Femur (tissue), 1 donor: ENCODE results near the gene UBQLN4.
A peak's percentile ranks its signal among the peaks of the same experiment; 100 is the strongest.
"Not testable (repeated sequence)": the region's sequence is repeated elsewhere in the genome, so short reads cannot be mapped to it uniquely, and the experiment has no call there.

ENCODE experiments used
- DNase-seq: peaks from one replicate; pipeline ENCODE4 v3.0.0-alpha.2; 2017

UBQLN4 gene

DNA sequence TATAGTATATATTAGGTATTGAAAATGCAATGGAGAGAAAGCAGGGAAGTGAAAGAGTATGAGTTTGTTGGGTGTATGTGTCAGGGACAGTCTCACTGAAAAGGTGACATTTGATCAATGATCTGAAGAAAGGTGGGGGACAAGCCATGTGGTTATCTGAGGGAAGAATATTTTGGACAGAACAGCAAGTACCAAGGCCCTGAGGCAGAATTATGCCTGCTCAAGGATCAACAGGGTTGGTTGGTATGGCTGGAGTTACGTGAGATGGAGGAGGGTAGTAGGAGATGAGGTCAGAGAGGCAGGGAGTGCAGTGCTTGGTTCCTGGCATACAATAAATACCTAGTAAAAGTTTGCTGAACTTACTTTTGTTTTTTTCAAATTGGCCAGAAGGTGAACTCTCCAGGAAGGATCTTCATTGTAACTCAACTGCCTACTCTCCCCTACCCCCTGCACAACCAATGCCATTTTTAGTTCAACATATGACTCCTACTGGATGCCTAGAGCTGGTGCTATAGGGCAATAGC lies 2.8 kb upstream of the UBQLN4 start:
- DNase-seq, result no peak

DNA sequence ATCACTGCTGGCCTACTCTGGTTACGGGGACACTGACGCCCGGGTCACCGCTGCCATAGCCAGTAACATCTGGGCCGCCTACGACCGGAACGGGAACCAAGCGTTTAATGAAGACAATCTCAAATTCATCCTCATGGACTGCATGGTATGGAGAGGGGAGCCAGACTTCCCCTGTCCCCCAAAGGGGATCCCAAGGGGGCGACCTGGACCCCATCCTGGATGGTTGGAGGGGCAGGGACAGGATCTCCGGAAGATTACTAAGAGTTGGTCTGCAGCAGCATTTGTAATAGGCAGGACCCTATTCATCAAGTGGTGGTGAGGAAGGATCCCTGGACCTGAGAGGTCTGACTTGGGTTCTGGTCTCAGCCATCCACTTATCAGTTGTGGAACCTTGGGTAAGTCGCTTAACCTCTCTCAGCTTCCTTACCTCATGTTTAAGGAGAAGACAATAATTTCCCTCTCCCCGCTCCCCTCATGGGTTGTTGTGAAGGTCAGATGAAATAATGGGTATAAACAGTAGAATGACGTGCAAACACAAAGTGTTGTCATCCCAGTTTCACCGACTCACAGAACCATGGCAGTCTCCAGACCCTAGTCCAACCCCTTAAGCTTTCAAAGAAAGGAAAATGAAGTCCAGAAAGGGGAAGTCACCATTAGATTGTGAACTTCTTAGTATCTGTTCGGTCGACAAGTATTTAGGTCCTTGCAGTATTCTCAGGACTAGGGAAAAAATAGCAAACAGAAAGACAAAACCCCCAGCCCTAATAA lies 1.9 kb upstream of the UBQLN4 start:
- no peak for DNase-seq

DNA sequence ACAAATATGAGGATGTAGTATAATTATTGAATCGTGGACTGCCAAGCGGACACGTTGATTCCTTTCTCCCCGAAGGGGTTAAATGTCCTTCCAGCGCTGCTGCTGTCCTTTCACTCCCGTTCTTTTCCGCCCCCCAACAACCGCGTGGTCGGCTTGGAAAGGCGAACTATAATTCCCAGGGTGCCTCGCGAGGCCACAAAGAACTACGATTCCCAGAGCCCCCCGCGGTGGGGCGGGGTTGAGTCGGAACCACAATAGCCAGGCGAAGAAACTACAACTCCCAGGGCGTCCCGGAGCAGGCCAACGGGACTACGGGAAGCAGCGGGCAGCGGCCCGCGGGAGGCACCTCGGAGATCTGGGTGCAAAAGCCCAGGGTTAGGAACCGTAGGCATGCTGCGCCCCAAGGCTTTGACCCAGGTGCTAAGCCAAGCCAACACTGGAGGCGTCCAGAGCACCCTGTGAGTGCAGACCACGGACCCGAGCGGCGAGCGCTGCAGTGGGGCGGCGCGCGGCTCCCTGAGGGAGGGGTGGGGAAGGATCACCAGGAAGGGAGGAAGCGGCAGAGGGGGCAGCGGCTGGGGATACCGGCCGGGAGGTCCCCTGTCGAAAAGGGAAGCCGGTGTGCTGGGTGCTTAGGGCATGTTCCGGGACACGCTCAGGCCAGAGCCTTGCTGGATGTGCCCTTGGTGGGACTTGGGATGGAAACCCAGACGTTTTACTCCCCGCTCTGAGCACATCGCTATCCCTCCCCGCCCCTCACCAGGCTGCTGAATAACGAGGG lies 1.1 kb upstream of the UBQLN4 start, which contains the start of gene LAMTOR2:
Gene LAMTOR2 (plus strand): TSS at position 283 of the 781 bp plus-strand sequence. CDS start 108 bp downstream, at position 391.
- DNase-seq, result peak; percentile 99

DNA sequence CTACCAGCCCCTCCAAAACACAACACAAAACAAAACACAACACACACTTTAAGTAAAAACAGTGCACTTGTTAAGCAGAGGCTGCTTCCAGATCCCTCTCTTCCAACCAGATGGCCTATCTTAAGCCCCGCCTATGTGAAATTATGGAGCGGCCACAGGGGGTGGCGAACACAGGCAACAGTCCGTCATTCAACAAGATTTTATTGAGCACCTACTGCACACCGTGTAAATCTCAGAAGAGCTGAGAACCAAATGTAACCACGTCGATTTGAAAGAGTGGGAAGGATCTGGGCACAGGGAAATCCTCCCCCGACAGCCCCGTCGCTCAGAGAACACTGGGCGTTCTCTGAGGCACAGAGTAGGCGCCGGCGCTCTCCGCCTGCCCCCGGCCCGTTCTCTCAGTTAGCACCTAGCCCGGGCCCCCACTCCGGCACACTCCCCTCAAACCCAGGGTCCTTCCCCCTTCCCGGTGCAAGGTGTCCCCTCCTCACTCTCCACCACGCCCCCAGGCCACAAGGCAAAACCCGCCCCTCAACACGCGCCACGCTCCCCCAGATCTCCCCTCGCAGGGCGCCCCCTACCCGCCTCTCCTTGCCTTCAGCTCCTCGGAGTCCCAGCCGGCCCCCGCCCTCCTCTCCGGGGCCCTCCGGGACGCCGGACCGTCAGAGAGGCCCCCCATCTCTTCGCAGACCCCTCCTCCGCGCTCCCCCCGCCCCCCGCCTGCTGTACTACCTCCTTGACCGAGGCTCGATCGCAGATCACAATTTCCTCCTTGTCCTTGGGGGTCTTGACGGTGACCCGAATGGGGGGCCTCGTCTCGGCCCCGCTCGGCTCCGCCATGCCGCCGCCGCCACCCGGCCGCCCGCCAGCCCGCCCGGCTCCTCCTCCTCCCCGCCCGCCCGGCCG lies 483 bp downstream of the UBQLN4 start:
- DNase-seq, result peak; percentile 83

DNA sequence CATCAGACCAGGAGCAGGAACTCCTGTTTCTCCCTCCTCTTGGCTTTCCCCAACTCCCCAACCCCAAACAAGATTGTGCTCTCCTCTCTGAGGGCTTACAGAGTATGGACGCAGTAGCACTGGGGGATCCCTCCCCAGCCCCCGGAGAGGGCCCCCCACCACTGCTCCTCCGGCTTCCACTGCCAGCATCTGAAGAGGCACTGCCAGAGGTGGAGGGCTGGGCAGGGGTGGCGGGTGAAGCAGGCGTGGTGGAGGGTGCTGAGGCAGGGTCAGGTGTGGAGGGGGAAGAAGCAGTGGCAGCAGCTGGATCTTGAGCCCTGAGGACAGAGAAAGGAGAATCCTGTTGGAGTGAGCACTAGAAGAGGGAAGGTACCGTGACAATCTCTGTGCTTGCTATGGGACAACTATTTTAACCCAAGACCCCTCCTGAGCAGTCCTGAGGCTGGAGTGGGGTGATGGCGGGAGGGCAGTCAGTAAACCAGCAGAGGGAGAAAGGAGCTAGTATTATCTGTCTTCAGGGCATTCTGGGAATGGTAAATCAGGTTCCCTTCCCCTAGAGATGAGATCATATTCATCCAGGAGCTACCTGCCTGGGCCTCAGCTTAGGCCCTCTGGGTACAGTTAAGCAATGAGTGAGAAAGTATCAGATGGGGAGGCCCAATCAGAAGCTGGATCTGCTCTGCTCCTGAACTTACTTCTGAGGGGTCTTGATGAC lies 2.4 kb downstream of the UBQLN4 start:
- DNase-seq, result no peak

DNA sequence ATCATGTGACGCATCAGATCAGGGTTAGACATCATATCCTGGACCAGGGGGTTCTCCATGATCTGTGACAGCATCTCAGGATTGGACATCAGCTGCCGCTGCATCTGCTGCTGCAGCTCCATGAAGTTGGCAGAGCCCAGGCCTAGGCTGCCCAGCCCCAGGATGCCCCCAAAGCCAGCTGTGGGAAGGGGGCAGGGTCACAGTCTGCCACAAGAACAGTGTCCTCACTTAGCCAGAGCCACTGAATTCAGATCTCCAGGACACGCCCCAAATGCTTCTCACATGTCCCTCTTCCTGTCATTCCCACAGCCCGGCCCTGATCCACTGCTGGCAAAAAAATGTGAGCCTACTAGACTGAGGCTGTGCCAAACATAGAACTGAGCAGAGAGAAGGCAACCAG lies 3.2 kb downstream of the UBQLN4 start:
- peak; percentile 73 for DNase-seq

DNA sequence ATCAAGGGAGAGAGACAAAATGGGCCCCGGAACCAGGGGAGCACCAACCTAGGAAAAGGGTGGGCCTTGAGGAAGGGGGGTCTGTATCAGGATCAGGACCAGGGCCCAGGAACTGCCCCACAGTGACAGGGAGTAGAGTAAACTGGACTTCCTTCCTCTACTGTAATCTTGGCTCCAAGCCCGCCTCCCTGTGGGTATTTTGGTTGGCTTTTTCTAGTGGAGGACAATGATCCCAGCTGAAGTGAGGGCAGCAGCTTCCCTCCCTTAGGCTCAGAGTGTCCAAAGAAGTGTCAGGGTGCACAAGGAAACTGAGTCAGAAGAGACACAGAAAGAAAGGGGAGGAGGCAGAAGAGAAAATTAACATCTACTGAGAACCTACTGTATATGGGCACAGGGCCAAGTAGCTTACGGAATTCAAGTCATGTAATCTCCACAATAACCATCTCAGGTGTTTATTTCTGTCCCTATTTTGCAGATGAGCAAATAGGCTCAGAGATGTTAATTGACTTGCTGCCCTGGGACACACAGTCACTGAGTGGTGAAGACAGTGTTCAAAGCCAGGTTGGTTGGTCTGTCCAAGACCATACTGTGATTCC lies 4.8 kb downstream of the UBQLN4 start:
- DNase-seq, result no peak

DNA sequence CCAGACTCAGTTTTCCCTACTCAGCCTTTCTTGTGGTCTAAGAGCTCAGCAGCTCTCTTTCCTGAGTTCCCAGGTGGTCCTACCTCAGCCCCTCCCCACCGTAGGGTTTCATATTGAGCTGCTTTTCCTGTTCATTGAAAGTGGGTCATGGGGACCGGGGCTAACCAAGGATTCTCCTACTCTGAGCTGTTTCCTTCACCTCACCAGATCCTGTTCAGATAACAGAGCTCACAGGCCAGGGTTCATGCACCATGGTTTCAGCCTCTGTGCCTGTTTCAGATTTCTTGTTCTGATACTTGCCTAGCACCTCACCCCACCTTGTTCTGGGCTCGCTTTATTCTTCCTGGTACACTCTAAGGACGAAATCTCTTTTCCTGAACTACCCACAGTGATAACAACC lies 8.5 kb downstream of the UBQLN4 start:
- DNase-seq, result no peak

DNA sequence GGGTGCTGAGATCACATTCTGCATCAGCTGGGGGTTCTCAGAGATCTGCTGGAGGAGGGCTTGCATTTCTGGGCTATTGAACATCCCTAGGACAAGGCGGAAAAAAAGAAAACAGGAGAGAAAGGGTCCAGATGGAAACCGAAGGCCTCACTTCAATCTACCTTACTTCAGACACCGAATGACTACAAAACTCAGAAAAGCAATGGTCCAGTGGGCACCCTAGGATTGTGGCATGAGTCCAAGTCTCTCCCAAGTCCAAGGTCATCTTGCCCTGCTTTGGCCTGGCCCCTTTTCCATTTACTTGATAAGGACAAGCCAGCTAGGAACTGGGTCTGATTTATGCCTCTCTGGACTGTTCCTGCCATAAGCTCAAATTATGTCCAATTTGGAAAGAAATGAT lies 10.8 kb downstream of the UBQLN4 start:
- no peak for DNase-seq

DNA sequence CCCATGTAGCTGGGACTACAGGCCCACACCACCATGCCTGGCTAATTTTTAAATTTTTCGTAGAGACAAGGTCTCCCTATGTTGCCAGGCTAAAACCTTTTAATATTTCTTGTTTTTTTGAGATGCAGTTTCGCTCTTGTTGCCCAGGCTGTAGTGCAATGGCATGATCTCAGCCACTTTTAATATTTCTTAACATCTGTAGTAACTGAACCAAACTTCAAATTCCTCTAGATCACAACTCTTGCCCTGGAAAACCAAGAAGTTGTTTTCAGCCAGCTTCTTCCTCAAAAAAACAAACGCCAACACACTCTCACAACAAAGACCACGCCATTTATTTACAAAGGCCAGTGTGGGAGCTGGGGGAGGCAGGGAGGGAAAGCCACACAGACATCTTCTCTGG lies 18.6 kb downstream of the UBQLN4 start:
- DNase-seq, result not testable (repeated sequence)

DNA sequence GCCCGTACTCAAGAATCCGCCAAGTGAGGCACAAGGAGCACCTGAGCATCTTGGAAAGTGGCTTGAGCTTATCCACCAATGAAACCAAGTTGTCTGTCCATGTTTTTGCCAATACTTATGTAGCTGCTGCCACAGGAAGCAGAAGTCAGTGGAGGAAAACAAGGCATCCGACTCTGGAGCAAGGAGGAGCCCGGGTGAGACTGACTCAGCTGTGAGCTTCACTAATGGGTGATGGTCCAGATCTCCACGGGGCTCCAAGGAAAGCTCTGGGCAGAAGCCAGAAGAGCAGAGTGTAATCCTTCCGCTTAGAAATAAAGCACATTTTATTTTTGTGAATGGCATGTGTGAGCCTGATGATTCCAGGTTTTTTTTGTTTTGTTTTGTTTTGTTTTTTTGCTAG lies 20.6 kb downstream of the UBQLN4 start:
- no peak for DNase-seq

DNA sequence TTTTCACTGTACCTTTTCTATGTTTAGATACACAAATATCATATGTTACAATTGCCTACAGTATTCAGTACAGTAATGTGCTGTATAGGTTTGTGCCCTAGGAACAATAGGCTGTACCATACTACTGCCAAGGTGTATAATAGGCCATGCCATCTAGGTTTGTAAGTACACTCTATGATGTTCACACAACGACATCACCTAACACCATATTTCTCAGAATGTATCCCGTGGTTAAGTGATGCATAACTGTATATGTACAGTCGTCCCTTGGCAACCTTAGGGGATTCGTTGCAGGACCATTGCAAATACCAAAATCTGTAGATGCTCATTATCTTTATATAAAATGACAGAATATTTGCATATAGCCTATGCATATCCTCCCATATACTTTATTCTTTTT lies 27.0 kb downstream of the UBQLN4 start:
- no peak for DNase-seq

DNA sequence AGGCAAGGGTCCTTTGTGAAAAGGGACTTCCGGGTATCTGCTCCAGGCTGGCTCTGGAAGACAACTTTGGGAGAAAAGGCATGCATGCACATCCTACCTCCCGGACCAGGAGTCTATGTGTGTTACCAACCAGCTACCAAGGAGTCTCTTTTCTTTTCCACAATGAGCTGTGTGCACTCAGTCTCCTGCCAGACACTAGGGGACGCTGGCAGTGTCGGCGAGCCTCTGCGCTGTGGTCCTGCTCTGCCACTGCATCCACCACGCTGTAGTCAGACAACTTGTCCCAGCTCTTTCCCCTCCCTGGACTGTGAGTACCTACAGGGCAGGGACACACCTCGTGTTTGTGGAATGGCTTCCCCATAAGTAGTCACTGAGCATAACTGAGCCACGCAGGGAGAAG lies 27.7 kb downstream of the UBQLN4 start:
- peak; percentile 41 for DNase-seq

DNA sequence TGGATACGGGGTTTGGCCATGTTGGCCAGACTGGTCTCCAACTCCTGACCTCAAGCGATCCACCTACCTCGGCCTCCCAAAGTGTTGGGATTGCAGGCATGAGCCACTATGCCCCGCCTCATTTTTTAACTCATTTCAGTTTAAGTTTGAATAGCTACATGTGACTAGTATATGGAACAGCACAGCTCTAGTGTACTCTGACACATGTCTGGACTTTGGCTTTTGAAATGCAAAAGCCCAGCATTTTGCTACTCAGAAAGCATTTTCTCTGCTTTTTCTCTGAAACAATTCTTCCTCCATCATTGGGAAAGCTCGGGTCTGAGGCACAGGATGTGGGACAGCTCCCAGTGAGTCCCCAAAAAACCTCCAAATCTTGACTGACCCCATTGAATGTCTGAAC lies 28.8 kb downstream of the UBQLN4 start:
- DNase-seq, result no peak

DNA sequence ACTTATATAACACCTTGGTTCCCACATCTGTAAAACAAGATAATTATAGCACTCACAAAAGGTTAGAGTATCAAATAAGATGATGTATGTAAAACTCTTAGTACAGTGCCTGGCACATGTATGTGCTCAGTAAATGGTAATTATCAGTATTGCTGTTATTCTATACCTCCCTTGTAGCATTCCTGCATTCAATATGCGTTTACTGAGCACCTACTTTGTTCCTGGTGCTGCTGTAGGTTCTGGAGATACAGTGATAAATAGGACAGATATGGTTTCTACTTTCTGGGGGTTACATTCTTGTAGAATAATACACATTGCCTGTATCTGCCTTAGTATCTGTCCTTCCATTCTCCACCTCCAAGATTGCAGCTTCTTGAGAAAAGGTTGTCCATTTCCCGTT lies 31.6 kb downstream of the UBQLN4 start:
- DNase-seq, result no peak

DNA sequence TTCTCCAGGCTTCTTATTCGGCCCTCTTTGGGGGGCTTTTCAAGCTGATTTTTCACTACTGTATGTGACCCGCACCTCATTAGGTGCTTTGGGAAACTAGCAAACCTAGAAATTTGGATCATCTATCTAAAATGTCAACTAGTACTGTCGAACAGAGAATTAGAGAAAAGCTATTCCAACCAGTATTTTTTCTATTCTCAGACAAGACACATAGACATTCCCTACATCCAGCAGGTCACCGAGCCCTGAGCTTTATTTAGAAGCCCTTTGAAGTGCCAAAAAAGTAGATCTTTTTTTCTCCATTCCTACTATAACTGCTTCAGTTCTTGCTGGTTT lies 32.5 kb downstream of the UBQLN4 start:
- no peak for DNase-seq

DNA sequence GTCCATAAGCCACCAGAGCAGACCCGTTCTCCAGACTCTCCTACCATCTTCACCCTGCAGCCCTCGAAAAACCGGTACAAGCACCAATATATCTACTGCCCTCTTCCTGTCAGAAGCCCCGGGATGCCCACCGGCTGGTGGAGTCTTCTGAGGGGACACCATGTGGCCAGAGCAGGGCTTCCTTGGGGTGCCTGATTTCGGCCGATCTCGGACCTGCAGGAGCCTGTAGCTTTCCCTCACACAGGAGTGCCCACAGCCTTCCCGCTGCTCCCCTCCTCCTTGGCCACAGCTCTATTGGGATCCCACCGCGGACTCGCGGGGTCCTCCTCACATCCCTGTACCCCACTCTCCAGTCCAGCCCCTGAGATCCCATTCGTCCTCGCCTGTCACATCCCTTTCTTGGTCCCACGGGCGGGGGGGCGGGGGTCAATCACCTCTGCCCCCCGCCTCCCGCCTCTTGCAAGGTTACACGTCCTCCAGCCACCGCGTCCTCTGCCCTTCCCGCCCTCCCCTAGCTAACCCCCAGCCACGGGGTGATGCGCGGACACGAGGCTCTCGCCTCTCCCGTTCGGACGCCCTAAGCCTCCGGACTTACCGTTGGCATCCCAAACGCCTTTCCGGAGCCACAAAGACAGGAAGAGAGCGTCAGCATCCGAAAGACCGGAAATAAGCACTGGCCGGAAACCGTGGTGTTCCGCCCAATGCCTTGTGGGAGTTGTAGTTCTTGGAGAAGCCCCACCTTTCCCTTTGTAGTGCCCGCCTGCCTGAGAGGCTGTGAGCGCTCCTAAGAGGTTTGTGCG lies 33.1 kb downstream of the UBQLN4 start, which contains the start of gene SSR2:
Gene SSR2 (minus strand): TSS at position 659 of the 800 bp plus-strand sequence. CDS start 784 bp downstream, outside the sequence.
- peak; percentile 94 for DNase-seq

DNA sequence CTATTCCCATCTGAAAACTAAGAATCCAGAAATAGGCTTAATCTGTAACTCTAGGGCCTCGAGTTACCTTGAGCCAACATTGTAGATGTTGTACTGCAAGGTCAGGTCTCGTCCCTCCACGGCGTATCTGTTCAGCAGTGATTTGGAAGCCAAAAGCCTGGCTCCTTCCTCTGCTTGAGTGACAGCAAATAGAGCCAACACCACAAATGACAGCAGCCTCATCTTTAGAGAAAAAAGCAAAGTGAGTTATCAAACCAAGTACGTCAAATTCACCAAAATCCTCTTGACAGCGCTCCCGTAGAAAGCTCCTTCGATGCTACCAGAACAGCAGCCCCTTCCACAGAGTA lies 33.7 kb downstream of the UBQLN4 start:
- DNase-seq, result no peak

DNA sequence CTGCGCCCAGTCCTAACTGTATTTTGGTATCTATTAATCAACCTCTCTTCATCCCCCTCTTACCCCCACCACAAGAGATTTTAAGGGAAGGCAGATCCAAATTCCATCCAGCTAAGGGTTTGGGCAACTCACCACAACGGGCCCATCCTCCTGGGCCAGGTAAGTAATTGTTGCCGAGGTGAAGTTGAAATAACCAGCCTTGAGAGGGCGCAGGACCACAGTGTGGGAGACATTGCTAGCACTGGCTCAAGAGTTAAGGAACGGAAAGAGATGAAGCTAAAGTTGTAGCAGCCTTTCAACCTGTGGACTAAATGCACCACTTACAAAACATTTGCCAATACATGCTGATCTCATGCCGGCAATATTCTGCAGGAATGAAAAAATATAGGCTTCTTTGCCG lies 38.8 kb downstream of the UBQLN4 start:
- no peak for DNase-seq

DNA sequence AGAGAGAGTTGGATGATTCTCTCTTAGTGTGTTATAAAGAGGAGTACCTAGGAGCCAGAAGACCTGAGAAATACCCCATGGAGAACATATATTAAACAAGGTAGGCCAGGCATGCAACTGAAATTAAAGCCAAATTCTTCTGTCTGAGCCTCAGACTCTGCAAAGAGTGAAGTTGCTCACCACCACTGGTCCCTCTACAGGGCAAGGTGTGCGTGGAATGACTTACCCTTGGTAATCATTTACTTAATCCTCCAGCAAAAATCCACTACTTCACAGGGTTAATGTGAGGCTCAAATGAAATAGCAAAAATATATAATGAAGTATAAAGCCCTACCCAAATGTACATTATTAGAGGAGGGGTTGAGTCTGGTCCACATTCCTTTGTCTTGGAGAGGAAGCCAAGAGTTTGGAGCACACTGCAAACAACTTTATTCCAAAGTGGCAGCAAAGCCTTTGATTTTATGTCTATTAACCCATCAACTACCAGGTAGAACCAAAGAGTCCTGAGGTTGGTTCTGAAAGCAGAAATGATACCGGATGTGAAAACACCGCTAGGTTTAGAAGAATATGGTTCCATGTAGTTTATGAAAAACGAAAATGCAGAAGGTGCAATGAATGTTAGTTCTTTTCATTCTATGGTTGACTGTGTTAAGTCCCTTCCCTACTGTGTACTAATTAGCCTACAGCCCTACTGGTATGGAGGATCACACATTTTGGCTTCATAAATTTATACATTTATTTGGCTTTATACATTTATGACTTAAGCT lies 41.4 kb downstream of the UBQLN4 start:
- no peak for DNase-seq
